A549 (cell line): Measurements from ENCODE around the gene KLHL6. TPM values are rescaled to one million over a fixed set of nuclear protein-coding genes. Genes with fewer than 3 reads are reported as not detected.
A peak's percentile ranks its signal among the peaks of the same experiment; 100 is the strongest.

Experiments used
- ATAC-seq, 2 experiments: fragments of 200-7000 bp in 1 of 2; fragments of >200 bp in 1 of 2; cut with Nextera tagmentation in 1 of 2; cut with Tn5 transposase in 1 of 2; 3 replicates each; pipeline versions ENCODE4 v1.8.0 to v1.9.1; 2018 to 2020; ENCODE audit warnings: mild to moderate bottlenecking in 1 of 2, moderate library complexity in 1 of 2
- CTCF ChIA-PET: fragments of 300-600 bp; sonication (Branson Sonifier 250); formaldehyde crosslinking; extraction: SDS; loops from one replicate; lab custom pipeline; 2021; ENCODE audit warnings: antibody characterized with exemption, inconsistent platforms; lab: Yijun Ruan, JAX
- POLR2A ChIA-PET: fragments of 350-600 bp; formaldehyde crosslinking; extraction: SDS; loops from one replicate; lab custom pipeline; 2021; ENCODE audit warnings: antibody characterized with exemption, inconsistent platforms; lab: Yijun Ruan, JAX
- DNase-seq, 2 experiments: peaks; one replicate each; pipeline versions ENCODE4 v3.0.0 to v3.0.0-alpha.2; 2011 to 2016; ENCODE audit warnings: low read depth in 1 of 2, low spot score in 1 of 2
- FAIRE-seq: peaks from 2 replicates; lab custom pipeline; 2011; peaks lifted over from hg19 to GRCh38; lab: Jason Lieb, UNC
- H3K27ac ChIP-seq, 2 experiments: fragments of >200 bp; sonication (Bioruptor Twin); formaldehyde crosslinking; 3 replicates each; pipeline ENCODE4 v1.5.1; 2016 to 2017
- H3K4me1 ChIP-seq: fragments of >200 bp; sonication (Bioruptor Twin); formaldehyde crosslinking; 3 replicates; pipeline ENCODE4 v1.6.1; 2016
- H3K4me2 ChIP-seq: fragments of >200 bp; sonication (Bioruptor Twin); formaldehyde crosslinking; 3 replicates; pipeline ENCODE4 v1.6.1; 2016
- H3K4me3 ChIP-seq: fragments of >200 bp; sonication (Bioruptor Twin); formaldehyde crosslinking; 3 replicates; pipeline ENCODE4 v1.5.1; 2016
- H3K9me3 ChIP-seq: fragments of >200 bp; sonication (Bioruptor Twin); formaldehyde crosslinking; 3 replicates; pipeline ENCODE4 v1.6.1; 2016
- BHLHE40 ChIP-seq: IDR thresholded peaks from 2 replicates; pipeline ENCODE4 v1.6.1; 2012; ENCODE audit warnings: low read depth, low read length, inconsistent platforms
- CBX2 ChIP-seq: fragments of 200-600 bp; sonication (generic); IDR thresholded peaks from 2 replicates; pipeline ENCODE4 v1.6.1; 2016; ENCODE audit warnings: low read depth, mild to moderate bottlenecking, borderline replicate concordance
- EHF ChIP-seq: fragments of 250-450 bp; sonication (Bioruptor Pico); IDR thresholded peaks from 2 replicates; pipeline ENCODE4 v1.5.0; 2020; ENCODE audit warnings: mild to moderate bottlenecking
- FOSL2 ChIP-seq, 2 experiments: fragments of 450-650 bp in 1 of 2; fragments of >200 bp in 1 of 2; sonication (Bioruptor Twin) in 1 of 2; formaldehyde crosslinking; IDR thresholded peaks; 2 replicates each; pipeline versions ENCODE4 v1.5.0 to v1.6.1; 2016 to 2020; ENCODE audit warnings: mild to moderate bottlenecking in 1 of 2, moderate library complexity in 1 of 2
- FOXS1 ChIP-seq: fragments of 250-450 bp; sonication (Bioruptor Pico); IDR thresholded peaks from 2 replicates; pipeline ENCODE4 v1.5.0; 2020; ENCODE audit warnings: mild to moderate bottlenecking, moderate library complexity
- GATA3 ChIP-seq: IDR thresholded peaks from 2 replicates; pipeline ENCODE4 v1.6.1; 2012; ENCODE audit warnings: borderline replicate concordance
- KDM1A ChIP-seq: fragments of 200-600 bp; sonication (generic); IDR thresholded peaks from 2 replicates; pipeline ENCODE4 v1.6.1; 2016; ENCODE audit warnings: low read depth, mild to moderate bottlenecking
- NPAS2 ChIP-seq: fragments of 250-450 bp; sonication (Bioruptor Pico); IDR thresholded peaks from 2 replicates; pipeline ENCODE4 v1.8.0; 2022; ENCODE audit warnings: mild to moderate bottlenecking, moderate library complexity, borderline replicate concordance
- NR3C1 ChIP-seq: fragments of >200 bp; sonication (Bioruptor Twin); formaldehyde crosslinking; IDR thresholded peaks from 3 replicates; pipeline ENCODE4 v1.6.1; 2017
- RCOR1 ChIP-seq: fragments of 150-350 bp; IDR thresholded peaks from 2 replicates; pipeline ENCODE4 v1.6.1; 2014; ENCODE audit warnings: antibody characterized with exemption, low read length, low read depth
- SMC3 ChIP-seq: fragments of >200 bp; sonication (Bioruptor Twin); formaldehyde crosslinking; IDR thresholded peaks from 3 replicates; pipeline ENCODE4 v1.6.1; 2018; ENCODE audit warnings: inconsistent platforms
- TP53 ChIP-seq: fragments of 250-450 bp; sonication (Bioruptor Pico); IDR thresholded peaks from 2 replicates; pipeline ENCODE4 v1.5.0; 2021; ENCODE audit warnings: mild to moderate bottlenecking, moderate library complexity
- USF2 ChIP-seq: fragments of 450-650 bp; IDR thresholded peaks from 2 replicates; pipeline ENCODE4 v1.6.1; 2014; ENCODE audit warnings: antibody characterized with exemption
- ZC3H11A ChIP-seq: fragments of 450-650 bp; IDR thresholded peaks from 2 replicates; pipeline ENCODE4 v1.6.1; 2014; ENCODE audit warnings: antibody characterized with exemption, mild to moderate bottlenecking
- ZNF302 ChIP-seq: fragments of 250-450 bp; sonication (Bioruptor Pico); IDR thresholded peaks from 2 replicates; pipeline ENCODE4 v1.9.0; 2021; ENCODE audit warnings: inconsistent platforms, mild to moderate bottlenecking, moderate library complexity
- ZSCAN20 ChIP-seq: fragments of 250-450 bp; sonication (Bioruptor Pico); IDR thresholded peaks from 2 replicates; pipeline ENCODE4 v1.8.0; 2022; ENCODE audit warnings: mild to moderate bottlenecking, moderate library complexity
- WGBS: methylation state at CpG from one replicate; pipeline ENCODE4 v1.1.6; 2017; ENCODE audit errors: missing lambda C conversion rate; 5-methylcytosine and 5-hydroxymethylcytosine counted together
- polyA plus RNA-seq, 4 experiments: library from polyadenylated mRNA; depleted of rRNA in 3 of 4; stranded (reverse); fragments of >200 nt; fragmentation: RNase III in 1 of 4; extraction: RNeasy Plus Mini Kit Qiagen cat#74134 plus additional on column Dnase treatment in 1 of 4; gene quantifications; 2 replicates in 3 of 4; 3 replicates in 1 of 4; pipeline ENCODE4 v1.2.3, GENCODE V29; 2011 to 2017
- TF ChIP-seq, protein P1 (sequence below): IDR thresholded peaks from 2 replicates; pipeline ENCODE4 v1.6.1; 2012

The KLHL6 gene
- polyA plus RNA-seq, 2 of the 4 experiments (the other 2 are of a cell fraction): not detected

DNA sequence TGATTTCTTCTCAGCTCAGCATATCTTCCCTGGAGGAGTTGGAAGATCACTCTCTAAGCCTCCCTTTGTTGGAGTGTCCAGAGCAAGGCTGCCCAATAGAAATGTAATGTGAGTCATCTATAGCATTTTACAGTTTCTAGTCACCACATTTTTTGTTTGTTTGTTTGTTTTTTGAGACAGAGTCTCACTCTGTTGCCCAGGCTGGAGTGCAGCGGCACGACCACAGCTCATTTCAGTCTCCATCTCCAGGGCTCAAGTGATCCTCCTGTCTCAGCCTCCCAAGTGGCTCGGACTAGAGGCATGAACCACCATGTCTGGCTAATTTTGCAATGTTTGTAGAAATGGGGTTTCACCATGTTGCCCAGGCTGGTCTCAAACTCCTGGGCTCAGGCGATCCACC lies 21.3 kb downstream of the KLHL6 start:
- no peak overlapping the region for H3K4me2 ChIP-seq
- ChIA-PET POLR2A (interaction anchor here (0.9 kb wide), 1 partner anchor 102 kb away, joined by 4 read pairs; no protein-coding TSS in a partner anchor), CTCF (no interaction called here)
- H3K4me3 ChIP-seq: no peak overlapping the region
- no peak for TF ChIP-seq NR3C1
- TF ChIP-seq USF2: no peak
- TF ChIP-seq BHLHE40: no peak
- TF ChIP-seq KDM1A: no peak
- no peak for TF ChIP-seq FOXS1 (CRISPR knock-in tag)
- no peak for TF ChIP-seq NPAS2 (CRISPR knock-in tag)
- TF ChIP-seq EHF (CRISPR knock-in tag): no peak
- TF ChIP-seq GATA3: no peak
- FAIRE-seq: no peak
- no peak overlapping the region for H3K27ac ChIP-seq
- H3K4me1 ChIP-seq: no peaks in the 10 kb centered on the region
- no peaks in the 10 kb centered on the region for H3K9me3 ChIP-seq
- 78% methylated on average over 4 of the region's 4 CpGs for WGBS
- ATAC-seq: peak; percentile 57 to 74; a peak in 3 of 6 replicates
- DNase-seq: peak in 1 of 2 experiments; percentile 6

GRCh38 chr3:183533412-183534132 lies 21.9 kb downstream of the KLHL6 start:
- Histone ChIP-seq H3K9me3 (no peaks in the 10 kb centered on the region), H3K27ac (no peak overlapping the region), H3K4me2 (no peak overlapping the region), H3K4me1 (no peaks in the 10 kb centered on the region), H3K4me3 (no peak overlapping the region)
- FAIRE-seq (no peak), DNase-seq (no peak), ATAC-seq (no peak)
- WGBS: 65% methylated on average over 10 of the region's 10 CpGs
- ChIA-PET CTCF (interaction anchor here (0.6 to 1.4 kb wide), 2 partner anchors 10 to 17 kb away, joined by 3 to 4 read pairs; no protein-coding TSS in a partner anchor), POLR2A (interaction anchor here (0.9 kb wide), 1 partner anchor 103 kb away, joined by 4 read pairs; no protein-coding TSS in a partner anchor)
- no peak for TF ChIP-seq ZC3H11A
- no peak for TF ChIP-seq FOSL2 (IDR thresholded peaks at IDR 0.05)
- no peak for TF ChIP-seq FOSL2 (CRISPR knock-in tag; IDR thresholded peaks at IDR 0.05)
- no peak for TF ChIP-seq NPAS2 (CRISPR knock-in tag)
- no peak for TF ChIP-seq SMC3
- TF ChIP-seq RCOR1: no peak
- no peak for TF ChIP-seq ZNF302 (CRISPR knock-in tag)
- no peak for TF ChIP-seq ZSCAN20 (CRISPR knock-in tag)
- TF ChIP-seq, protein P1, sequence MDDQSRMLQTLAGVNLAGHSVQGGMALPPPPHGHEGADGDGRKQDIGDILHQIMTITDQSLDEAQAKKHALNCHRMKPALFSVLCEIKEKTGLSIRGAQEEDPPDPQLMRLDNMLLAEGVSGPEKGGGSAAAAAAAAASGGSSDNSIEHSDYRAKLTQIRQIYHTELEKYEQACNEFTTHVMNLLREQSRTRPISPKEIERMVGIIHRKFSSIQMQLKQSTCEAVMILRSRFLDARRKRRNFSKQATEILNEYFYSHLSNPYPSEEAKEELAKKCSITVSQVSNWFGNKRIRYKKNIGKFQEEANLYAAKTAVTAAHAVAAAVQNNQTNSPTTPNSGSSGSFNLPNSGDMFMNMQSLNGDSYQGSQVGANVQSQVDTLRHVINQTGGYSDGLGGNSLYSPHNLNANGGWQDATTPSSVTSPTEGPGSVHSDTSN: no peak

DNA sequence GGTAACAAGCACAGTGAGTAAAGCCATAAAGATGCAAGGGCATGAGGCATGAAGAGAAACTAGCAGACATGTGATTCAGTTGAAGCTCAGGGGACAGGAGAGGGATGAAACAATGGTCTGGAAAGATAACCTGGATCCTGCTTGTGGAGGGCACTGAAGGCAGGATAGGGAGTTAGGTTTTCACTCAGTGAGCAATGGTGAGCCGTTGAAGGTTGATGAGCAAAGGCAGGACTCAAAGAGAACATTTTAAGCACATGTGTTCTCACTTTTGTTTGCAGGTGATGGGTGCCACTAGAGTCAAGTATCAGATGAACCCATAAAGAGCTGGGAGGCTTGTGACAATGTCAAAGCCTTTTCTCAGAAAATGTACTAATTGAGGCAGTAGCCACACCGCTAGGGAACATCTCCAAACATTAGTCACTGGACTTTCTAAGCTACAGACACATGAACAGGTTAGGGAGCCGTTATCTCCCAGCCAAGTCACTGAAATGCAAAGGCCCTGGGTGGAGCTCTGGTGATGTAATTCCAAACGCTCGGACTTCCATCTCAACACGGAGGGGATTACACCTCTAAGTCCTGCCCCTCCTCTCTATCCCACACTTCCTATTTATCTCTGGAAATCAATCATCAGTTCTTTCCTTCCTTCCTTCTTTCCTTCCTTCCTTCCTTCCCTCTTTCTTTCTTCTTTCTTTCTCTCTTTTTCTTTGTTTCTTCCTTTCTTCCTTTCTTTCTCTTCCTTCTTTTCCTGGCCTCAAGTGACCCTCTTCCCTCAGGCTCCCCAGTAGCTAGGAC lies 22.7 kb downstream of the KLHL6 start:
- ATAC-seq: no peak
- CTCF ChIA-PET: interaction anchor here (0.6 to 1.4 kb wide), 3 partner anchors 9 to 16 kb away, joined by 3 to 4 read pairs (median 3); no protein-coding TSS in a partner anchor
- no peaks in the 10 kb centered on the region for H3K9me3 ChIP-seq

More for the DNA sequence above, 22.7 kb downstream of the KLHL6 start:
- no peak overlapping the region for H3K4me3 ChIP-seq
- TF ChIP-seq TP53 (CRISPR knock-in tag): no peak
- no peak for TF ChIP-seq CBX2
- TF ChIP-seq FOXS1 (CRISPR knock-in tag): no peak
- TF ChIP-seq FOSL2 (IDR thresholded peaks at IDR 0.05): no peak
- no peak for TF ChIP-seq FOSL2 (CRISPR knock-in tag; IDR thresholded peaks at IDR 0.05)
- 35% methylated on average over 6 of the region's 6 CpGs for WGBS
- H3K27ac ChIP-seq: no peak overlapping the region
- POLR2A ChIA-PET: no interaction called here
- H3K4me2 ChIP-seq: no peak overlapping the region
- FAIRE-seq (no peak), DNase-seq (no peak)
- no peaks in the 10 kb centered on the region for H3K4me1 ChIP-seq
